Esophagus muscularis mucosa (tissue), 4 donors: Measurements from ENCODE around the gene CLPTM1.

Experiments used
- EP300 ChIP-seq: sonication (generic); formaldehyde crosslinking; IDR thresholded peaks from one replicate; pipeline ENCODE4 v1.6.1; 2017; ENCODE audit warnings: antibody characterized with exemption
- POLR2AphosphoS5 ChIP-seq, 2 donors: sonication (generic); formaldehyde crosslinking; IDR thresholded peaks; one replicate each; pipeline ENCODE4 v1.6.1; 2017; ENCODE audit warnings: antibody characterized with exemption in 2 of 2
- TF ChIP-seq, protein P1 (sequence below), 3 experiments: fragments of 200-600 bp in 2 of 3; fragments of 450-650 bp in 1 of 3; sonication (generic) in 2 of 3; IDR thresholded peaks; one replicate each; pipeline ENCODE4 v1.5.1; 2017 to 2019; ENCODE audit warnings: antibody characterized with exemption in 3 of 3, mild to moderate bottlenecking in 2 of 3, moderate library complexity in 1 of 3

DNA sequence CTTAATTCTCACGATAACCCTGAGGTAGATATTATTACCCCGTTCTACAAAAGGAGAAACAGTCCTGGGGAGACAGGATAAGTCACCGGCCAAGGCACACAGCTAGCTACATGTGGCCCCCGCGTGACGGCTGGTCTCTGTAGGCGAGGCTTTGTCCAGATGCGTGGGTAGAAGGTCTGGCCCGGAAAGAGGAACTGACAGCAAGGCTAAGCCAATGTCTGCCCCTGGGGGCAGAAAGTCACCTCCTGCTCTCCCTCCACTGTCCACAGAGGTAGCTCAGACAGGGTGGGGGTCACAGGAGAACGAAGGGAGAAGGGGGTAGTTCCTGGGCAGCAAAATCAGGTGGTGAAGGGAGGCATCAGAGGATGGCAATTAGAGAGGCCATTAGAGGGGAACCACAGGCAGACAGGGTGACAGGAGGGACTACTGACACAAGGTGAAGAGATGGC is 11.4 kb upstream of the CLPTM1 start:
- TF ChIP-seq POLR2AphosphoS5 (IDR thresholded peaks at IDR 0.05) (no peak), EP300 (no peak)
- TF ChIP-seq, protein P1, sequence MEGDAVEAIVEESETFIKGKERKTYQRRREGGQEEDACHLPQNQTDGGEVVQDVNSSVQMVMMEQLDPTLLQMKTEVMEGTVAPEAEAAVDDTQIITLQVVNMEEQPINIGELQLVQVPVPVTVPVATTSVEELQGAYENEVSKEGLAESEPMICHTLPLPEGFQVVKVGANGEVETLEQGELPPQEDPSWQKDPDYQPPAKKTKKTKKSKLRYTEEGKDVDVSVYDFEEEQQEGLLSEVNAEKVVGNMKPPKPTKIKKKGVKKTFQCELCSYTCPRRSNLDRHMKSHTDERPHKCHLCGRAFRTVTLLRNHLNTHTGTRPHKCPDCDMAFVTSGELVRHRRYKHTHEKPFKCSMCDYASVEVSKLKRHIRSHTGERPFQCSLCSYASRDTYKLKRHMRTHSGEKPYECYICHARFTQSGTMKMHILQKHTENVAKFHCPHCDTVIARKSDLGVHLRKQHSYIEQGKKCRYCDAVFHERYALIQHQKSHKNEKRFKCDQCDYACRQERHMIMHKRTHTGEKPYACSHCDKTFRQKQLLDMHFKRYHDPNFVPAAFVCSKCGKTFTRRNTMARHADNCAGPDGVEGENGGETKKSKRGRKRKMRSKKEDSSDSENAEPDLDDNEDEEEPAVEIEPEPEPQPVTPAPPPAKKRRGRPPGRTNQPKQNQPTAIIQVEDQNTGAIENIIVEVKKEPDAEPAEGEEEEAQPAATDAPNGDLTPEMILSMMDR (IDR thresholded peaks at IDR 0.05), result no peak
